ENCODE measurements around the gene ACAD9.
"Not testable (repeated sequence)": the region's sequence is repeated elsewhere in the genome, so short reads cannot be mapped to it uniquely, and the experiment has no call there.

Gene ACAD9

DNA sequence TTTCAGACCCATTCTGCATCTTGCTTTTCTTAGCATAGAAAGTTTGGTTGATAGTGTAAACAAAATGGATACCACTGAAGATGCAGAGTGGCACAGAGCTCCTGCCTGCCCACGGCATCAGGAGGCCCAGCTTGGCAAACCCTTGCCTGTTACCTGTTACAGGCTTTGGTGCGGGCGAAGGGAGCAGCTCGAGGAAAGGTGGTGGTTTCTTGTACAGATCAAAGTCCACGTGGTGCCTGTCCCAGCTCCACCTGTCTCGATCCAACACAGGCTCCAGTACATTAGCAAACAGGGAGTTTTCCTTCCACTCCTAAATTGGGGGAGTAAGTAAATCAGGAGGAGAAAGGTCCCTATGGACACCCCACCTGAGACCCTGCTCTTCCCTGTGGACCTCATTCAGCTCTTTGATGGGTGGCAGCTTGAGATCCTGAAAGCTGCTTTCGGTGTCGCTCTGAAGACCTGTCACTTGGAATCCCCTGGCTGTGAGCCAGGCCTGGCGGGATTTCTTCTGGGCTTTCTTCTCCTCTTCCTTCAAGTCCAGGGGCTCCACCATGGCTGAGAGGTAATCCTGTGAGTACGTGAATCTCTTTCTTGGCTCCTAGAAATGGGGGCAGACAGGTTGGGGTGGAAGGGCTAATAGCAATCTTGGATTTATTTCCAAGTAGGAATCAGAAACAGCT is 35.7 kb downstream of the ACAD9 start:
- TF ChIP-seq FOXP2 (optimal IDR thresholded peaks at IDR 0.05; ENCODE audit: control extremely low read depth, extremely low read length, insufficient read depth) = no peak
- TF ChIP-seq EZH2 (IDR thresholded peaks at IDR 0.05) = no peak
- no peak for TF ChIP-seq POLR2AphosphoS5 (IDR thresholded peaks at IDR 0.05; ENCODE audit: borderline replicate concordance, low read depth, low read length)
- Histone ChIP-seq H3K27ac (no peak overlapping the region), H3K9me3 (ENCODE audit: low read depth, low read length) (no peaks in the 10 kb centered on the region), H3K9ac (ENCODE audit: insufficient read length) (no peak overlapping the region), H3K4me3 (no peak overlapping the region), H3K36me3 (ENCODE audit: insufficient read depth, low read length) (peaks cover 94% of the 10 kb centered on the region)
- DNase-seq (ENCODE audit: low read depth, low spot score) = no peak

DNA sequence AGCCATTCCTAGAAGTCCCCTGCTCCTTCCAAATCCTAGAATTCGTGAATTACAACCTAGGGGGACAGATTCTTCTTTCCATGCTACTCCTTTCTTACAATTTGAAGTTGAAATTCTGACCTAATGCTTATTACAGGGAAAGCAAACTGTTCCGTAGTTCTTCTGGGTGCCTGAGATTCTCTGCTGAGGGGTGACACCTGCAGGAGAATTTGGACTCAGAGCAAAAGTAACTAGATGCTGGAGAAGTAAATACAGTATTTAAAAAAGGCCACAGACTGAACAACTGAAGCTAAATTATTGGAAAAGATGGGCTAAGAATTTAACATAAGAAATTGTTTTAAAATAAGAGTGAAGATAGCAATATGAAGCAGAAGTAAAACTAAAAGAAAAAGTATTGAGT is 37.9 kb downstream of the ACAD9 start:
- Histone ChIP-seq H3K9me3 (ENCODE audit: low read depth, low read length) (no peaks in the 10 kb centered on the region), H3K27ac (no peak overlapping the region), H3K9ac (ENCODE audit: insufficient read length) (no peak overlapping the region), H3K36me3 (ENCODE audit: insufficient read depth, low read length) (peaks cover 73% of the 10 kb centered on the region), H3K4me3 (no peak overlapping the region)
- TF ChIP-seq POLR2AphosphoS5 (IDR thresholded peaks at IDR 0.05; ENCODE audit: borderline replicate concordance, low read depth, low read length) (no peak), FOXP2 (optimal IDR thresholded peaks at IDR 0.05; ENCODE audit: control extremely low read depth, extremely low read length, insufficient read depth) (no peak), EZH2 (IDR thresholded peaks at IDR 0.05) (no peak)
- no peak for DNase-seq (ENCODE audit: low read depth, low spot score)

DNA sequence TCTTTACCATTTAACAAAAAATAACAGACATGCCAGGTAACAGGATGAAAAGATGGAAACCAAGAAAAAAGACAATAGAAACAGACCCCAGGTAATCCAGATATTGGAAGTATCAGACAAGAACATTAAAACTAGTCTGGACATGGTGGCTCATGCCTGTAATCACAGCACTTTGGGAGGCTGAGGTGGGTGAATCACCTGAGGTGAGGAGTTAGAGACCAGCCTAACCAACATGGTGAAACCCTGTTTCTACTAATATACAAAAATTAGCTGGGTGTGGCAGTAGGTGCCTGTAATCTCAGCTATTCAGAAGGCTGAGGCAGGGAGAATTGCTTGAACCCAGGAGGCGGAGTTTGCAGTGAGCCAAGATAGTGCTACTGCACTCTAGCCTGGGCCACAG is 40.6 kb downstream of the ACAD9 start:
- Histone ChIP-seq H3K27ac (no peak overlapping the region), H3K4me3 (no peak overlapping the region), H3K9ac (ENCODE audit: insufficient read length) (no peak overlapping the region), H3K36me3 (ENCODE audit: insufficient read depth, low read length) (peaks cover 46% of the 10 kb centered on the region), H3K9me3 (ENCODE audit: low read depth, low read length) (no peaks in the 10 kb centered on the region)
- TF ChIP-seq POLR2AphosphoS5 (IDR thresholded peaks at IDR 0.05; ENCODE audit: borderline replicate concordance, low read depth, low read length) (no peak), FOXP2 (optimal IDR thresholded peaks at IDR 0.05; ENCODE audit: control extremely low read depth, extremely low read length, insufficient read depth) (no peak), EZH2 (IDR thresholded peaks at IDR 0.05) (no peak)
- no peak for DNase-seq (ENCODE audit: low read depth, low spot score)

DNA sequence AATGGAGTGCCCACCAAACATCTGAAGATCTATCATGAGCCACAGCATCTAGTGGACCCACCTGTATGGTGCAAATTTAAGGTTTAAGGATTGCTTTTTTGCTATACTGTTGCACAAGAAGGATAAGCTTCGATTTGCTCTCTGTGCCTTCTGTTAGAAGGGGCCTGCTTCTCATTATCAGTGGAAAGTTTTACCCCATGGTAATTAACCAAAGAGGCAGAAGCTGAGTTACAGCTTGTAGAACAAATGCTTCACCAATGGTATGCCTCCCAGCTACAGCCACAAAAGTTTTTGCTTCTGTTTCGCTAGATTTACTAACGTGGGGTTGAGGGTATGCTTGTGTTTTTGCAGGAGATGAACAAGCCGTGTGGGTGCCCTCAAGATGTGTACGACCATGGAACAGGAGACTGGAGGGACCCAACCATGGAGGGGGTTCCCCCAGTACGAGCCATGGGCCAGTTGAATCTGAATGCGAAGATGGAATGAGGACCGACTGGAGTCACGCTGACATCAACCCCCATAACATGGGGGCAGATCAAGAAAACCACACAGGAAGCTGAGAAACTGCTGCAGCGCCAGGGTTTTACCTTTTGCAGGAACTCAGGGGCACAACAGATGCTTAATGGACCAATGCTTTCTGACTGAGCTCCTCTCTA is 43.5 kb downstream of the ACAD9 start:
- H3K9me3 ChIP-seq (ENCODE audit: low read depth, low read length) = peaks cover 6% of the 10 kb centered on the region; the same call in 1 of the 2 replicates
- TF ChIP-seq EZH2 (IDR thresholded peaks at IDR 0.05) (no peak), POLR2AphosphoS5 (IDR thresholded peaks at IDR 0.05; ENCODE audit: borderline replicate concordance, low read depth, low read length) (no peak; the same call in 1 of the 2 replicates), FOXP2 (optimal IDR thresholded peaks at IDR 0.05; ENCODE audit: control extremely low read depth, extremely low read length, insufficient read depth) (no peak)
- DNase-seq (ENCODE audit: low read depth, low spot score) = no peak

DNA sequence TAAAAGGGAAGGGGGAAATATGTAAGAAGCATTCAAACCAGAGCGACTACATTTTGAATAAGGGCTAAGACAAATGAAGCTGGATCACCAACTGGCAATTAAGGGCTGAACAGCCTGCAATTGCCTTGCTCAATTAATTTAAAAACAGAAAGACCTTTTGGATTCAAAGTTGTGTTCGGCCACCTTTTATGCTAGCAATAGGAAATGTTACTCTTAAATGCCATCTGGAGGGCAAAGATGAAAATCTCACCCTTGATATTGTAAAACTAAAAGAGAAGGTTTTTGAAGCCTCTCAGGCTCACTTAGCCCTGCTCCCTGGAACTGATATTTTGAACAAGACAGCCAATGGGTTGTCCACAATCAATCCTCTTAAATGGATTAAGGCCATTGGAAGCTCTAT is 44.2 kb downstream of the ACAD9 start:
- DNase-seq (ENCODE audit: low read depth, low spot score) = no peak
- Histone ChIP-seq H3K36me3 (ENCODE audit: insufficient read depth, low read length) (peaks cover 14% of the 10 kb centered on the region), H3K9ac (ENCODE audit: insufficient read length) (no peak overlapping the region), H3K9me3 (ENCODE audit: low read depth, low read length) (peaks cover 6% of the 10 kb centered on the region; the same call in 1 of the 2 replicates), H3K27ac (no peak overlapping the region), H3K4me3 (no peak overlapping the region)
- TF ChIP-seq POLR2AphosphoS5 (IDR thresholded peaks at IDR 0.05; ENCODE audit: borderline replicate concordance, low read depth, low read length) (no peak; the same call in 1 of the 2 replicates), FOXP2 (optimal IDR thresholded peaks at IDR 0.05; ENCODE audit: control extremely low read depth, extremely low read length, insufficient read depth) (no peak), EZH2 (IDR thresholded peaks at IDR 0.05) (no peak)

More for the DNA sequence above, 43.5 kb downstream of the ACAD9 start:
- Histone ChIP-seq H3K27ac (no peak overlapping the region), H3K36me3 (ENCODE audit: insufficient read depth, low read length) (peaks cover 20% of the 10 kb centered on the region), H3K9ac (ENCODE audit: insufficient read length) (no peak overlapping the region), H3K4me3 (no peak overlapping the region)

DNA sequence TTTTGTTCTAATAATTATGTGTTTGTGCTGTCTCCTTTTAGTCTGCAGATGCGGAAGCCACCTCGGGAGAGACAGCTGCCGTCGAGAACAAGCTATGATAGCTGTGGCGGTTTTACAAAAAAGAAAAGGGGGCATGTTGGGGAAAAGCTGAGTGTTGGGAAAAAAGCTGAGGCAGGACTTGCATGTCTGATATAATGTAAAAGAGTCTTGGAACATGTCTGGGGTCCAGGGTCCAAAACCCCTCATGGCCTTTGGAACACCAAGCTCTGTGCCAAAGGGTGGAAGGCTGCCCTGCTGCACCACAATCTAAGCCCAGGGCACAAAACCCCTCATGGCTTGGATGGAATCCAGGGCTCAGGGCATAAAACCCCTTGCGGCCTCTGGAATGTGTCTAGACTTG is 44.6 kb downstream of the ACAD9 start:
- H3K27ac ChIP-seq; H3K9me3 ChIP-seq (ENCODE audit: low read depth, low read length); DNase-seq (ENCODE audit: low read depth, low spot score); H3K9ac ChIP-seq (ENCODE audit: insufficient read length); H3K4me3 ChIP-seq: not testable (repeated sequence)
- H3K36me3 ChIP-seq (ENCODE audit: insufficient read depth, low read length) = peaks cover 10% of the 10 kb centered on the region

DNA sequence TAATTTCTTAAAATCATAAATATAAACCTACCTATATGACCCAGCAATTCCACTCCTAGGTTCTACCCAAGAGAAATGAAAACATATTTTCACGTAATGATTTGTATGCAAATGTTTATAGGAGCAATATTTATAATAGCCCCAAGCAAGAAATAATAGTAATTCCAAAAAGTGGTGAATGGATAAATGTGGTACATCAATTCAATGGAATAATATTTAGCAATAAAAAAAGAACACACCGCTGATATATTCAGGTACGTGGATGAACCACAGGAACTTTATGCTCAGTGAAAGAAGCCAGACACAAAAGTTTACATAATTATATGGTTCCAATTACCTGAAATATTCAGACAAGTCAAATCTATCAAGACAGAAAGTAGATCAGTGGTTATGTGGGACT is 49.9 kb downstream of the ACAD9 start:
- H3K4me3 ChIP-seq = no peak overlapping the region
- H3K27ac ChIP-seq = no peak overlapping the region
- H3K9me3 ChIP-seq (ENCODE audit: low read depth, low read length) = peaks cover 6% of the 10 kb centered on the region; the same call in 1 of the 2 replicates
- DNase-seq (ENCODE audit: low read depth, low spot score) = no peak
- TF ChIP-seq POLR2AphosphoS5 (IDR thresholded peaks at IDR 0.05; ENCODE audit: borderline replicate concordance, low read depth, low read length) = no peak
- TF ChIP-seq FOXP2 (optimal IDR thresholded peaks at IDR 0.05; ENCODE audit: control extremely low read depth, extremely low read length, insufficient read depth) = no peak
- TF ChIP-seq EZH2 (IDR thresholded peaks at IDR 0.05) = no peak
- no peaks in the 10 kb centered on the region for H3K36me3 ChIP-seq (ENCODE audit: insufficient read depth, low read length)
- no peak overlapping the region for H3K9ac ChIP-seq (ENCODE audit: insufficient read length)

DNA sequence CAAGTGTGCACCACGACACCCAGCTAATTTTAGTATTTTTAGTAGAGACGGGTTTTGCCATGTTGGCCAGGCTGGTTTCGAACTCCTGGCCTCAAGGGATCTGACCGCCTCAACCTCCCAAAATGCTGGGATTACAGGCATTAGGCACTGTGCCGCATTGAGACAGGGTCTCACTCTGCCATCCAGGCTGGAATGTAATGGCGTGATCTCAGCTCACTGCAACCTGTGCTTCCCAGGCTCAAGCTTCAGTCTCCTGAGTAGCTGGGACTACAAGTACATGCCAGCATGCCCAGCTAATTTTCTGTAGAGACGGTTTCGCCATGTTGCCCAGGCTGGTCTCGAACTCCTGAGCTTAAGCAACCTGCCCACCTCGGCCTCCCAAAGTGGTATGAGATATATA is 51.6 kb downstream of the ACAD9 start:
- H3K4me3 ChIP-seq = no peak overlapping the region
- H3K9ac ChIP-seq (ENCODE audit: insufficient read length) = no peak overlapping the region
- H3K36me3 ChIP-seq (ENCODE audit: insufficient read depth, low read length) = no peaks in the 10 kb centered on the region
- DNase-seq (ENCODE audit: low read depth, low spot score) = no peak
- TF ChIP-seq EZH2 (IDR thresholded peaks at IDR 0.05) = no peak
- no peak for TF ChIP-seq POLR2AphosphoS5 (IDR thresholded peaks at IDR 0.05; ENCODE audit: borderline replicate concordance, low read depth, low read length)
- no peak overlapping the region for H3K27ac ChIP-seq
- no peaks in the 10 kb centered on the region; the same call in 1 of the 2 replicates for H3K9me3 ChIP-seq (ENCODE audit: low read depth, low read length)

All from SK-N-MC (cell line).